Thyroid gland (tissue), 4 donors: Measurements from ENCODE around the gene ANTKMT.

Source experiments
- CTCF ChIP-seq, 6 experiments: fragments of 200-600 bp in 3 of 6; fragments of 450-650 bp in 3 of 6; sonication (generic) in 3 of 6; IDR thresholded peaks; one replicate each; pipeline ENCODE4 v1.5.1; 2016 to 2019; ENCODE audit warnings: antibody characterized with exemption in 6 of 6, mild to moderate bottlenecking in 2 of 6, inconsistent platforms in 1 of 6, moderate library complexity in 1 of 6
- POLR2A ChIP-seq, 2 donors: fragments of 450-650 bp; IDR thresholded peaks; one replicate each; pipeline ENCODE4 v1.6.1; 2017; ENCODE audit warnings: antibody characterized with exemption in 2 of 2, mild to moderate bottlenecking in 2 of 2, moderate library complexity in 1 of 2

GRCh38 chr16:714558-715476 is 6.1 kb upstream of the ANTKMT start, which contains the start of gene METRN:
- no peak for TF ChIP-seq CTCF (IDR thresholded peaks at IDR 0.05)
- TF ChIP-seq POLR2A (IDR thresholded peaks at IDR 0.05), result peak in 1 of 2 donors; percentile 46
